GM19351 (cell line): Measurements from ENCODE around the gene KATNBL1.
"Not testable (repeated sequence)": the region's sequence is repeated elsewhere in the genome, so short reads cannot be mapped to it uniquely, and the experiment has no call there.

Source experiments
- ATAC-seq: cut with Tn5 transposase; IDR thresholded peaks from one replicate; pipeline ENCODE4 v1.9.1; 2021; ENCODE audit warnings: mild to moderate bottlenecking, moderate library complexity; ENCODE audit not compliant: unreplicated experiment

KATNBL1 gene

GRCh38 chr15:34120420-34120819 is 89.5 kb downstream of the KATNBL1 start:
- not testable (repeated sequence) for ATAC-seq

GRCh38 chr15:34119291-34119690 is 90.6 kb downstream of the KATNBL1 start:
- no peak for ATAC-seq

- ATAC-seq, result no peak
Observed at GRCh38 chr15:34116620-34117019, 93.3 kb downstream of the KATNBL1 start.

GRCh38 chr15:34114739-34115138 is 95.2 kb downstream of the KATNBL1 start:
- no peak for ATAC-seq

- no peak for ATAC-seq
Observed at GRCh38 chr15:34114215-34114614, 95.7 kb downstream of the KATNBL1 start.

- no peak for ATAC-seq
Observed at GRCh38 chr15:34111488-34111887, 98.4 kb downstream of the KATNBL1 start.

- ATAC-seq, result no peak
Observed at GRCh38 chr15:34109797-34110663, 99.9 kb downstream of the KATNBL1 start.

- no peak for ATAC-seq
Observed at GRCh38 chr15:34107315-34107714, 102.6 kb downstream of the KATNBL1 start.

GRCh38 chr15:34106423-34106822 is 103.5 kb downstream of the KATNBL1 start:
- no peak for ATAC-seq

GRCh38 chr15:34102175-34102925 is 107.5 kb downstream of the KATNBL1 start:
- ATAC-seq, result peak; percentile 14

- peak; percentile 97 for ATAC-seq
Observed at GRCh38 chr15:34101366-34102174, 108.3 kb downstream of the KATNBL1 start, which contains the start of the genes EMC7 and PGBD4. Gene EMC7 (minus strand): TSS chr15:34101862. CDS start chr15:34101839, 23 bp downstream. Gene PGBD4 (plus strand): TSS chr15:34102083. CDS start chr15:34102532, 449 bp downstream.

- ATAC-seq, result no peak
Observed at GRCh38 chr15:34099914-34100313, 110.0 kb downstream of the KATNBL1 start.
